GM10847 (cell line): ENCODE results near the gene B9D1.

Experiments
- POLR2A ChIP-seq: IDR thresholded peaks from 2 replicates; pipeline ENCODE4 v1.6.1; 2011; ENCODE audit not compliant: insufficient read length; ENCODE audit errors: extremely low read depth

The B9D1 gene

DNA sequence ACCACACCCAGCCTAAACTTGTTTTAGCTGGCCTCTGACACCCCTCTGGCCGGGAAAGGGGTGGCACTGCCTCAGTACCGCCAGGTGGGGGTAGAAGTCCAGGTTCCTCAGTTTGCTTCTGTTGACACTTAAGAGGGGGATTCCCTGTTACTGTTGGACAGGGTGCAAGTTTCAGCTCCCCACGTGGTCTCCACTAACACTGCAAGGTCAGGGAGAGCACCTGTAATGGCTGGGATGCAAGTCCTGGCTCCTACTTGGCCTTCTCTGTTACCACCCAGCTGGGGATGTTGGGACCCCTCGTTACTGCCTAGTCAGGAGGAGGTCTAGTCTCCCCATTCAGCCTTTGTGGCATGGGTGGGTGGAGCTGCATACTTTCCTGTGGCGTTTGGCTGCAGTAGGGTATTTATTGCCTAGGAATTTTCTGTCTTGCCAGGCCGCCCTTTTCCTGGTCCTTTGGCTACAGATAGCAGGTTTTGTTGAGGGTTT lies 35.1 kb upstream of the B9D1 start:
- no peak for TF ChIP-seq POLR2A

DNA sequence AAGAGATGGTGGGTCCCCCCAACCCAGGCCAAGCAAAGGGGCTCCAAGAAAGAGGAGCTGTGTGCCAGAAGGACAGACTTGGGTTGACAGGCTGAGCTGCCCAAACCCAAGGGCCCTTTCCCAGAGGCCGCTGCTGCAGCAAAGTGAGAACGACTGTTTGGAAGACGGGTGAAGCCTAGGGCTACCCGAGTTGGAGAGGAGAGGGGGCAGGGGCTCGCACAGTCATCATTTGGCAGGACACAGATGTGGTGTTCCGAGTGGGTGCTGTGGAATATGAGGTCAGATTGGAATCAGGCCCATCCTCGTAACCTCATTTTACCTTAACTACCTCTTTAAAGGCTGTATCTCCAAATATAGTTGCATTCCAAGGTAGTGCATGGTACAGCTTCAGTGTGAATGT lies 29.8 kb upstream of the B9D1 start:
- no peak for TF ChIP-seq POLR2A

DNA sequence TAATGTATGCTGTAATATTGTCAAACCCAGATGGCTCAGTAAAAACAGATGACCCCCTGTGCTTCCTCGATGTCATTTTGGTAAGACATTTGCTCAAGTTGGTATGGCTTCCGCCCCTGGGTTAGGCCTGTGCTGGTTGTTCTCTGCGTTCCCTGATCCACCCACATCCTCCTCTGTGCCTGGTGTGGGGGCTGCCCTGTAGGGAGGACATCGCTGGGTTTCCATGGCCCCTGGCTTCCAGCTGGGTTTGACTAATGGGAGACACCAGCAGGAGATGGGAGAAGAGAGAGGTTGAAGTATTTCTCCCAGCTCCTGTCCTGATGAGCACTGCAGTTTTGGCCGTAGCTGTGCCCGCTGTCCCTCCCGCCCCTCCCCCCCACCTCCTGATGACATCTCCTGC lies 28.9 kb upstream of the B9D1 start:
- no peak for TF ChIP-seq POLR2A

DNA sequence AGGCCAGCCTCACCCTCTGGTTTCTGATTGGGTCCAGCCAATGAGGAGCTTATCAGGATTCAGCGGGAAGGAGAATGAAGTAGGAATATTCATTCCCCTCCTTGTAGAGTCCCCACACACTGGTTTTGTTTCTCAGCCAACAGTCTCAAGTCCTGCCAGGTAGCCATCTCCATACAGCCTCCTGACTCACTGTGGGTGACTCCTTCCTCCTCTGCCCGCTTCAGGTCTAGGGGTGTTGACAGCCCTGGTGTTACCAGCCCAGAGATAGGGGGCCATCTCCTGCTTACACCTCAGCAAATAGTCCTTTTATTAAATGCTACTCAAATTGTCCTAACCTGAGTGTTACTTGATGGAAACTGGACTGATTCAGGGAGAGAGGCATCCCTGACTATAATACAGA lies 28.4 kb upstream of the B9D1 start:
- TF ChIP-seq POLR2A, result no peak

DNA sequence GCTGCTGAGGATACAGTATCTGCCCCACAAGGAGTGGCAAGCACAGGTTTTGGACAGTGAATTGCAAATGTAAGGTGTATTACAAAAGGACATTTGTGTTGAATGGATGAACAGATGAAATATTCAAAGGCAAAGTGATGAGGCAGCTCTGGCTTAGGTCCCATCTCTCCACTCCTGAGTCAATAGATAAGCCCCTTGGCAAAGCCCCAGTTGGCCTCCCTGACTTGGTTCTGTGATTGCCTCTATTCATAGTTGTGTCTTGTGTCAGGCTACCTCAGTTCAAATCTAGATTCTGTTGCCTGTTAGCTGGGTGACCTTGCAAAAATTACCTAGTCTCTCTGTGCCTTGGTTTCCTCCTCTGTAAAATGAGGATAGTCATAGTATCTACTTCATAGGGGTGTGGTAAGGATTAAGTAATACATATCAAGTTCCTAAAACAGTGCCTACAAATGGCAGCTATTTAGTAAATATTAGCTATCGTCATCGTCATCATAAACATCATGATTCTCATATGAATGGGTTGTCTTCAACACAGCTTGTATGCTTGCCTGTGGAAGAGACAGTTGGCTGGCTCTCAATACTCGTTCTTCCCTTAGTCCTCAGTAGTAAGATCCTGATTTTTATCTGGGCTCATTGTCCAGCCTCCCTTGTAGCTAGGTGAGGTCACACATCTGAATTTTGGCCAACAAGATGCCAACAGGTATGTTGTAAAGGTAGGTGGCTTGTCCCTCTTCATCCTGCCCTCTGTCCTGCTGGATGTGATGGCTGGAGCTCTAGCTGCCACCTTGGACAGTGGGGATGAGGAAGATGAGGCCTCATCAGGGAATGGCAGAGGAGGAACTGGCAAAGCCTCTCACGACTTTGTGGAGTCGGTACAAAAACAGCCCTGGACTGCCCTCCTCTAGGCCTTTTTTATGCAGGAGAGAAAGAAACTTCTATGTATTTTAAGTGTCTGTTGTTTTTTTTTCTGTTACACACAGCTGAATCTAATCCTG lies 26.6 kb upstream of the B9D1 start:
- no peak for TF ChIP-seq POLR2A

DNA sequence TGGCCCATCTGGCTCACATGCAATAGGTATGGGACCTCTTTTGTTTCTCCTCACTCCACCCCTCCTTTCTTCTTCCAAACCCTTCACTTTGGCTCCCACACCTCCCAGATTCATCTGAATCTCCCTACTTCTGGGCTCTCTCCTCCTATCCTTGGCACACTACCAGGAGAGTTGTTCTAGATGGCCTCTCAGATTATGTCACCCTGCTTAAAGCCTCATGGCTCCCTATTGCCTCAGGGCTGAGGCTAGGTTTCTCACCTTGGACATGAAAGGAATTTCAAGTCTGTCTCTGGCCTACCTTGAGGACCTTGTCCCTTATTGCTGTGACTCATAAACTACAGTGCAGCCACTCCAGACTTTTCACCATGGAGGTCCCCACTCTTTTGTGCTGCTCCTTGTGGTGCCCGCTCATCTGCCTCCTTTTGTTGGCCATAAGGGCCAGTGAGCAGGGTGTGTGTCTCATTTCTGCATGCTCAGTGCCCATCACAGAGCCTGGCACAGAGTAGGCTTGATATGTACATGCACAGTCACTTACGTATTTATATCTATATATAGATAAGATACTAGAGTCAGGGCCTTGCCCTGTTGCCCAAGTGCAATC lies 25.5 kb upstream of the B9D1 start:
- no peak for TF ChIP-seq POLR2A

DNA sequence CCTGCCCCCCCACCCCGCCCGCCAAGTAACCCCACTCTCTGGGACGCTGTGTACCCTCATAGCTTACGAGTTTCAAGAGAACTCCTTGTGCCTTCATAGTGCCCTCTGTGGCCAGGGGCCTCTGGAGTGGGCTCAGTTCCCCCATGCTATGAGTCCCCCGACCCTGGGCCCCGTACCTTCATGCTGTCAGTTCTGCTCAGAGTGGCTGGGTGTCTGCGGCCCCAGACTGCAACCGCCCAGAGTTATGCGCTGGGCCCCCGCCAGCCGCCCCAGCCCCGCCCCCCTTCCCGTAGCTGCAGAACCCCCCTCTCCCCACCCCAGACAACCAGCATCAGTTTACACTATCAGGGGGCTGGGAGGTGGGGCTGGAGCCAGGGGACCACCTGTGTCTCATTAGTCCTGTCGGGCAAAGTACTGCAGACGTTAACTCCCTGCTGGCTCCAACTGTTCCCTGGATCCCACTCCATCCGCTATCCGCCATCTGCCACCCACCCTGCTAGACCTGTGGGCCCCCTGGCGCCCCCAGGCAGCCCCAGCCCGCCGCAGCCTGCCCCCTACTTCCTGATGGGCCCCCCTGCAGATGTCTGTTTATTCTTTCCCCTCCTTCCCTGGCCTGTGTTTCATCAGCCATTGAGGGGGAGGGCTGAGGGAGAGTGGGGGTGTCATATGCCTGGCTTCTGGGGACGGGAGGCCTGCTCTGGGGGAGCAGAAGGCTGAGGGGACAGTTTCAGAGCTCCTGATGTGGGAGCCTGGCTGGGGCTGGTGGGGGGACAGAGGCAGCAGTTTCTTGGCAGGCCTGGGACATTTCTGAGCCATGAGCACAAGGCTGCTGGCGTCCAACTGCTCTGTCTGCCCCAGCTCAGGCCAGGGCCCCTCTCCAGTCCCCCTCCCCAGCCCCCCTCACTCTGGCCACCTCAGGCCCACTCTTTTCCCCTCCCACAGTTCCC lies 24.7 kb upstream of the B9D1 start, which contains the start of gene MFAP4:
Gene MFAP4 (minus strand): TSS at position 217 of the 947 bp plus-strand sequence. CDS start 35 bp downstream, at position 182.
- TF ChIP-seq POLR2A, result no peak

DNA sequence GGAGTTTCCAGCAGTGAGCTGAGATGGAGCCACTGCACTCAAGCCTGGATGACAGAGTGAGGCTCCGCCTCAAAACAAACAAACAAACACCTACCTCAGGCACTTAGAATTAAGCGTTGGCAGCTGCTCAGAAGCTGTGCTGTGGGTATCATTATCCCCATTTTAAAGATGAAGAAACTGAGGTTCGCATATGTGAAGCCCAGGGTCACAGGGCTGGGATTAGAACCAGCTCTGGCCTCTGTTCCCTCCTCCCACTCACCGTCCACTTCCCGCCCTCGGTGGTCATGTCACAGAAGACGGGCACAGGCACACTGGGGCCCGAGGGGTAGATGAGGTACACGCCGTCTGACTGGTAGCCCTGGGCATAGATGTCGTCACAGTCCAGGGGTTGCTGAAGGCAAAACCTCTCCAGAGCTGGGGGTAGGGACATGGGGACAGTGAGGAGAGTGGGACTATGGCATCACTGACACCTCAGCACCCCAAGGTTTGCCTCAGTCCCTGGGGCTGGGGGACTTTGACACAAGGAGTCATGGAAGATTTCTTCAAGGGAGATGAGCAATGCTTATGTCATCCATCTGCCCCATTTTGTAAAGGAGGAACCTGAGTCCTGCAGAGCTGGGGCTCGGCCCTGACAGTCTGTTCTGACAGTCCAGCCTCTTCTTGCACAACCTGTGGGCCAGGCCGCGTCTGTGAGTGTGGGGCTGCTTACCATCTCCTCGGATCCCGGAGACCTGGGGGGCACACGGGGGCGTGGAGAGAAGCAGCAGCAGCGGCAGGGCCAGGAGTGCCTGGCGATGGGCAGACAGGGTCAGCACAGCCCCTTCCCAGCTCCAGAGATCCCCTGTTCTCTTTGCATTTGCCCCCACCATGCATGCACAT lies 23.8 kb upstream of the B9D1 start:
- no peak for TF ChIP-seq POLR2A

DNA sequence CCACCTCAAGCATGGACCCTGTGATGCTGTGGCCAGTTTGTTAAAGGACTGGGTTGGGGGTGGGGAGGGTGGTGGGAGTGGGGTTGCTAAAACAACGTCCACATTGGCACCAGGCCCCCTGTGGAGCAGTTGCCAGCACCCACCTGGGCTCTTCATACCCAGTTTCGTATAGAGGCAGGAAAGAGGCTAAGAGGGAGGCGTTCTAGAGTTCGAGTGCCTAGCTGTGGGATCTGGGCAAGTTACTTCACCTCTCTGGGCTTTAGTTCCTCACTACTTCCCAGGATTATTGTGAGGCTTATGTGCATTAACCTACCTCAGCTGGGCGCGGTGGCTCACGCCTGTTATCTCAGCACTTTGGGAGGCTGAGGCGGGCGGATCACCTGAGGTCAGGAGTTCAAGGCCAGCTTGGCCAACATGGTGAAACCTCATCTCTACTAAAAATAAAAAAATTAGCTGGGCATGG lies 23.0 kb upstream of the B9D1 start:
- TF ChIP-seq POLR2A, result no peak

DNA sequence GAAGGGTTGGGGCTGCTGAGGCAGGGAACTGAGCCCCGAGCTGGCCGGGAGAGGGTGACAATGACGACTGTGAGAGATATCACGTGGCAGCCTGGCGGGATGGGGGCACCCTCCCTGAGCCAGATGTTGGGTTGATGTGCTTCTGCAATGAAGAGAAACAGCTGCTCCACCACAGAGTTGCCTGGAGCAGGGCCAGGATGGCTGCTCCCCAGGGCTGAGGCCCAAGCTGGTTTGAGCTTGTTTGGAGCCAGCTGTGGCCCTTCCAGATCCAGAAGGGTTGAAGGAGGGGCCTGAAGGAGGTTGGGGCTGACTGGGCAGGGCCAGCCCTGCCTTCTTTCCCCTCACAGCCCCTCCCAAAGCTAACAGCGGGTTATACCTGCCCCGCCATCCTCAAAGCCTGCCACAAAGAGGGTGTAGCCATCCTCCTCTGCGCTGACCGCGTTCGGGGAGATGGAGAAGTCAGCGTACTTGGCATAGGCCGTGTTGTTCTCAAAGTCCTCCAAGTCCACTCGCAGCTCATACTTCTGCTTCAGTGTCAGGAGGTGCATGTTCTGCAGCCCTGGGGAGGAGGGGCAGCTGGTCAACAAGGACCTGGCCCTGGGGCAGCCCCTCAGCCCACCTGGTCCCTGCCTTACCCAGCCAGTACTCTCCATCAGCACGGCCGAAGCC lies 22.3 kb upstream of the B9D1 start:
- no peak for TF ChIP-seq POLR2A

DNA sequence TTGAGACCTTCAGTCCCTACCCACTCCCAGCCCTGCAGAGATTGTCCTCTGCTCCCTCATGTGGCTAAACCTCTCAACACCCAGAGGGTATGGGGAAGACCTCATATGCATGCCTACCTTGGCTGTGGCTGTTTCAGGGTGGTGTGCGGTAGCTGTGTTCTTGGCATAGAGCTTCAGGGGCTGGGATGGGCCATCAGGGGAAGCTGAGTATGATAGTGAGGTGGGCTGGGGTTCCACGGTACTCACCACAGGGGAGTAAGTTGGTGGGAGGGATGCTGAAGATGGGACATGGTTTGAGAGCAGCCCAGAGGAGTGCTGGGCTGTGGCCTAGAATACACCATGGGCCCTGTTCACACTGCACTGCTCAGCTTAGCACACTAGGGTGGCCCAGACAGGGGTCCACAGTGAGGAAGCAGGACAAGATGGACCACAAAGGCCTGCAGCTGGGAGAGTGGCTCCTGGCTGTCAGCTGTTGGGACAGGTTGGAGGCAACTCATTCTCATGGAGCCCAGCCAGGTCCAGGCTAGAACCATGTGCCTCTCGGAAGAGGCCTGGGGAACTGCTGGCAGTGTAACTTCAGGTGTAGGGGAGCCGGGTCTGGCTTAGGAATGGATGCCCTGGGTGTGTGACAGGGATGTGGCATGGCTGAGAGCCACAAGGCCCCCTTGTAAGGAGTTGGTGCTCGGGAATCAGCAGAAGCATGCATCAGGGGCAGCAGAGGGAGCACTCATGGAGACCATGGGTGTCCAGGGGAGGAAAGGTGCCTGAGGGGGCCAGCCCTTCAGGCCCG lies 21.4 kb upstream of the B9D1 start:
- no peak for TF ChIP-seq POLR2A

DNA sequence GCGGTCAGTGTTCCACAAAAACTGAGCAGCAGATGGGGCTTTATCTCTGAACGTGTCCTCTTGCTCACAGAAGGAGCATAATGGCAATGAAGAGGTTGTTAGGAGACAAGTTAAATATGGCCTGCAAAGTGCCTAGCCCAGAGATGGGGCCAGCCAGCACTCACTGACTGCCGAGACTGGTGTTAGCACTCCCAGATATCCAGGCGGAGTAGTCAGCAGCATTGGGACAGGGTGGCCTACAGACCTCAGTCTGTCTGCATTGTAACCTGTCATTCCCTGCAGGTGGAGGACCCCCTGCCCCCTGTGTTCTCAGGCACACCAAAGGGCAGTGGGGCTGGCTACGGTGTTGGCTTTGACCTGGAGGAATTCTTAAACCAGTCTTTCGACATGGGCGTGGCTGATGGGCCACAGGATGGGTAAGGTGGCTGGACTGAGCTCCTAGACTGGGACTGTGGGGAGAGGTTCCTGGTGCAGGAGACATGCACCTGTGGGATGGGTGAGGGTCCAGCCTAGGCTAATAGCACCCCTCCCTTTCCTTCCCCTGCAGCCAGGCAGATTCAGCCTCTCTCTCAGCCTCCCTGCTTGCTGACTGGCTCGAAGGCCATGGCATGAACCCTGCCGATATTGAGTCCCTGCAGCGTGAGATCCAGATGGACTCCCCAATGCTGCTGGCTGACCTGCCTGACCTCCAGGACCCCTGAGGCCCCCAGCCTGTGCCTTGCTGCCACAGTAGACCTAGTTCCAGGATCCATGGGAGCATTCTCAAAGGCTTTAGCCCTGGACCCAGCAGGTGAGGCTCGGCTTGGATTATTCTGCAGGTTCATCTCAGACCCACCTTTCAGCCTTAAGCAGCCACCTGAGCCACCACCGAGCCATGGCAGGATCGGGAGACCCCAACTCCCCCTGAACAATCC lies 20.3 kb upstream of the B9D1 start:
- TF ChIP-seq POLR2A, result no peak
